COLO668 (cell line): Measurements from ENCODE around the gene SCNN1A.
A peak's percentile ranks its signal among the peaks of the same experiment; 100 is the strongest.

ENCODE experiments used
- DNase-seq: peaks from one replicate; lab custom pipeline; 2025; ENCODE audit not compliant: unreplicated experiment; lab: John Stamatoyannopoulos, UW

SCNN1A gene

DNA sequence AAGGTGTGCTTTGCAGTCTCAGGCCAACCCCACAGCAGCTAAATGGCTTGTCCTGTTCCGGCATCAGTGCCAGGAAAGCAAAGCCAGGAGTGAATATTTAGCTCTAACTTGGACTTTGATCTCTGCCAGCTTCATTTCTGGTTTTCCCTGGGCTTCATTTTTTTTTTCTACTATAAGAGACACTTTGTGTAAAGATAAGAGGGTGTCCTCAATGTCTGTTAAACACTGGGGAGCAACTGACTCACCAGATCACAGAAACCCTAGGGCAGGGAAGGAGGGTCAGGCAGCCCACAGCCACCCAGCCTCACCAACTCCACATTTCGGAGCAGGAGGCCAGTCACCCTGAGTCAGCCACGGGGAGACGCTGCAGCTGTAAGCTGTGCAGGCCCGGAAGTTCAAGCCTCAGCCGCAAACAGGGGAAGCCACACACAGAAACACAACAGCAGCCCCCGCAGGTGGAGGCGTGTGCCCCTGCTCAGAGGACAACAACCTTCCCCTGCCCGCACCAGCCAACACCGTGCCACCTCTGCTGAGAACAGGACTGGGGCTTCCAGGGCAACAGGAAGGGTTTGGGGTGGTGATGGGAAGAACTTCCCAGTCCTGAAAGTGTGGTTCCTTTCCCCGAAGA, 39.8 kb downstream of the SCNN1A start:
- DNase-seq: peak; percentile 62

- no peak for DNase-seq
Observed at GRCh38 chr12:6334940-6335450, 40.4 kb downstream of the SCNN1A start.

GRCh38 chr12:6334359-6334758, 41.0 kb downstream of the SCNN1A start:
- no peak for DNase-seq

DNA sequence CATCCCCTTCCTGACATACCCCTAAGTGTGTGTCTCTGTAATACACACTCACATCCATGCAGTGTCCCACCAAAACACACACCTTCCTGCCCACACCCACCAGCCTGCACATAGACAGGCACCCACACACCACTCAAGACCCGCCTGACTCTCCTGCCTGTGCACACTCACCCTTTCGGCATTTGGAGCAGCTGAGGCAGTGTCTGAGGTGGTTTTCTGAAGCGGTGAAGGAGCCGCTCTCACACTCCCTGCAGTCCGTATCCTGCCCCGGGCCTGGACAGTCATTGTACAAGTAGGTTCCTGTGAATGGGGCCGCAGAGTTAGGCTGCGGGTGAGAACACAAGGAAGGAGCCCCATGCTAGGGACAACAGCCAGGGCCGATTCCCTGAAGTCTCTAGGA, 41.8 kb downstream of the SCNN1A start:
- DNase-seq: no peak

DNA sequence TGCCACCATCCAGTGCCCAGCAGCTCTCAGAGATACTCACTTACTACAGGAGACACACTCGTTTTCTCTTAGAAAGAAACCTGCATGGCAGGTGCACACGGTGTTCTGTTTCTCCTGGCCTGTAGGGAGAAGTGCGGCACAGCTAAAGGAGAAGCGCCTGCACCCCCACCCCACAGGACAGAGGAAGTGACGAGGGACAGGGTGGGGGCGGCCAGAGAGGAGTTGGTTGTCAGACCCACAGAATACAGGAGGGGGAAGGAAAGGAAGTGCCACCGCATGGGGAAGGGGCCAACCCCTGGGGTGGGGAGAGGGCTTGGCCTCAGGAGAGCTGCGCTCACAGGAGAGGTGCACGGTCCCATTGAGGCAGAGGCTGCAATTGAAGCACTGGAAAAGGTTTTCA, 42.3 kb downstream of the SCNN1A start:
- no peak for DNase-seq

- no peak for DNase-seq
Observed at GRCh38 chr12:6332459-6332858, 42.9 kb downstream of the SCNN1A start.

GRCh38 chr12:6330999-6331714, 44.2 kb downstream of the SCNN1A start:
- DNase-seq: no peak

DNA sequence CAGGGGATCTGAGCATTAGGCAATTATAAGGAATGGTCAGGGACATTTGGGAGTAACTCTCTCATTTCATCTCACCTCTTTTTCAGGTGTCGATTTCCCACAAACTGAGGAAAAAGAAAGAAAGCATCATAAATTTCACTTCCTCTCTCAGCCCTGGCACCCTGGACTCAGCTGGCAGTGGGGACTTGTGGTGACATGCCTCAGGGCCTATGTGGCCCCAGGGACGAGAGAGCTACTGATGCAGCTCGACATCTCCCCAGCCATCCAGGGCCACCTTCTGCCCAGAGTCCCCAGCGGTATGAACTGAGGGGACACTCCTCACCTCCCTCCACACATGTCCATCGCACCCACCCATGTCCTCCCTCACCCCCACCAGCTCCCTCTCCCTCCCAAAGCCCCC, 45.2 kb downstream of the SCNN1A start:
- DNase-seq: no peak

DNA sequence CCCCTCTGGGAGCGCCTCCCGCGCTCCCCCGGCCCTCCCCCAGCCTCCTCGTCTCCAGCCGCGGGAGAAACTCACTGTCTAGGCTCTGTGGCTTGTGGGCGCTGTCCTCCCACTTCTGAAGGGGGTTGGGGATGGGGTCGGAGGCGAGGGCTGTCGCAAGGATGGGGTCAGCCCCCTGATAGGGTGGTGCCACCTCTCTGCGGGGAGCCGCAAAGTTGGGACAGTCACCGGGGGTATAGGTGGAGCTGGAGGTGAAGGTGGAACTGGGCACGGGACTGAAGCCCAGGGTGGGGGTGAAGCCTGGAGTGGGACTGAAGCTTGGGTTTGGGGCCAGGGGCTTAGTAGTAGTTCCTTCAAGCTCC, 45.7 kb downstream of the SCNN1A start:
- no peak for DNase-seq

DNA sequence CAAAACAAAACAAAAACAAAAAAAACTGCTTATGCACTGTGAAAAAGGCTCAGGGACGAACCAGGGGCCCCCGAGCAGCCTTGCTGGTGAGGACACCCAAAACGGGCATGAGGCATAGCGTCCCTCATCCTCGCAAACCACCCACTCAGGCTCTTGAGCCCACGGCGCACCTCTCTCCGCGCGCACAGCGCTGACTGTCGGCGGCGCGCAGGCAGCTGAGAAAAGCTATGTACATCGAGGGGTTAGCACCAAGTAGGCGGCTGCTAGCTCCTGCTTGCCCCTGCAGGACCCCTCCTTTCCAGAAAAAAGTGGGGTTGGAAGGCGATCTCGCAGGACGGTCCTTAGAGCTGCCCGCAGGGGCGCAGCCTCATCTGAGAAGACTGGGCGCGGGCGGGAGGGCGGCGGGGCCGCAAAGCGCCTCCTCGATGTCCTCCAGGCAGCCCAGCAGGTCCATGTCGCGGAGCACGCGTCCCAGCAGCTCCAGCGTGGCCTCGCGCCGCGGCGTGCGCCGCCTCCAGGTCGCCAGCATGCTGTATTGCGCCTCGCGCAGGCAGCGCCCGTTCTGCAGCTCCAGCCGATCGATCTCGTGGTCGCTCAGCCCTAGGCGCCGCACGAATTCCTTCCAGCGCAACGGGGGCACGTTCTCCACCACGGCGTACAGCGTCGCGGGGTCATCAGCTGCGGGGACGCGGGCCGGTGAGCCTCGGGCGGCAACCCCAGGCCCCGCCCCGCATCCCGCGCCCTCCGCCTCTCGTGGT, 46.2 kb downstream of the SCNN1A start:
- no peak for DNase-seq

GRCh38 chr12:6328045-6328779, 47.2 kb downstream of the SCNN1A start:
- no peak for DNase-seq

DNA sequence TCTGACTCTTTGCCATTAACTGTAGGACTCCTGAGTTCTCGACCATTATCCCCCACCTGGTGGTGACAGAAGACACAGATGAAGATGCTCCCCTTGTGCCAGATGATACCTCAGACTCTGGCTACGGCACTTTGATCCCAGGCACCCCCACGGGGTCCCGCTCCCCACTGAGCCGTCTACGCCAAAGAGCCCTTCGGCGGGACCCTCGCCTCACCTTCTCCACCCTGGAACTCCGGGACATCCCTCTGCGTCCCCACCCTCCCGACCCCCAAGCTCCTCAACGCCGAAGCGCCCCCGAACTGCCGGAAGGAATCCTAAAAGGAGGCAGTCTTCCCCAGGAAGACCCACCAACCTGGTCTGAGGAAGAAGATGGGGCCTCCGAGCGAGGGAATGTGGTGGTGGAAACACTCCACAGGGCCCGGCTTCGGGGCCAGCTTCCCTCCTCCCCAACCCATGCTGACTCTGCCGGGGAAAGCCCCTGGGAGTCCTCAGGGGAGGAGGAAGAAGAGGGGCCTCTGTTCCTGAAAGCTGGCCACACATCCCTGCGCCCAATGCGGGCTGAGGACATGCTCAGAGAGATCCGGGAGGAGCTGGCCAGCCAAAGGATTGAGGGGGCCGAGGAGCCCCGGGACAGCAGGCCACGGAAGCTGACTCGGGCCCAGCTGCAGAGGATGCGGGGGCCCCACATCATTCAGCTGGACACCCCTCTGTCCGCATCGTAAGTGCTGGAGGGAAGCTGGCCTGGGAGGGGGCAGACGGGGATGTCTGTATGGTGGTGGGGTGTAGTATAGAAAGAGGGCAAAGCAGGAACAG, 47.9 kb downstream of the SCNN1A start:
- DNase-seq: no peak

DNA sequence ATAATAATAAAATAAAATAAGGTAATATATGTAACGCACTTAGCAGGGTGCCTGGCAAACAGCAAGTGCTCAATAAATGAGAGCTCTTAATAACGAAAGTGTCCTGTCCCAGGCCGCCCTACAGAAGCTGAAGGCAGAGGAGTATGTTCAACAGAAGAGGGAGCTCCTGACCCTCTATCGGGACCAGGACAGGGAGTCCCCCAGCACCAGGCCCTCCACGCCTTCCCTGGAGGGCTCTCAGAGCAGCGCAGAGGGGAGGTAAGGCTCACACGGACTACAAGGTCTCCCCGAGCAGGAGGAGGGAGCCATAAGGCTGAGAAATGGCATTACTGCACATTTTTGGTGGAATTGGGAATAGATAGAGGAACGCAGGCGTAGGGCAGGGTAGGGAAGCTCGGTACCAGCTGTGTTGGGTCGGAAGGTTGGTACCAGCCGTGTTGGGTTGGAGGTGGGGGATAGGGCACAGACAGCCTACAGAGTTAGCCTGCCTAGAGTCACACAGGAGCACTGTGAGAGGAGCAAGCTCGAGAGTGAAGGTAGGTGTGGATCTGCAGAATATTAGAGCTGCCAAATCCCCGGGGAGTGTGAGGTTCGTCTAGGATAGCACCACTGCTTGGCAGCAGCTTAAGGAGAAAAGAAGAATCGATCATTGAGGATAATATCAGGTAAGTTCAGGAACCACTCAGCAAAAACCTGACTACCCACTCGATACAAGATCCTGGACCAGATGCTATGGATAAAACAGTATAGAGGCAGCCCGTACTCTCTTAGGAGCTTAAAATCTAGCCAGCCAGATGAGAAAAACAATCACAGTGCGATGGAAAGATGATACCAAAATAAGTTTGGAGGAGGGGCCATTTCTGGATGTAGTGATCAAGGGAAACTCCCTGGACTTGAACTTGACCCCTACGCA, 48.8 kb downstream of the SCNN1A start:
- DNase-seq: peak; percentile 1

- DNase-seq: no peak
Observed at GRCh38 chr12:6324936-6325750, 50.2 kb downstream of the SCNN1A start.

- DNase-seq: no peak
Observed at GRCh38 chr12:6323995-6324711, 51.2 kb downstream of the SCNN1A start.

- DNase-seq: peak; percentile 1
Observed at GRCh38 chr12:6323340-6323994, 51.9 kb downstream of the SCNN1A start.

DNA sequence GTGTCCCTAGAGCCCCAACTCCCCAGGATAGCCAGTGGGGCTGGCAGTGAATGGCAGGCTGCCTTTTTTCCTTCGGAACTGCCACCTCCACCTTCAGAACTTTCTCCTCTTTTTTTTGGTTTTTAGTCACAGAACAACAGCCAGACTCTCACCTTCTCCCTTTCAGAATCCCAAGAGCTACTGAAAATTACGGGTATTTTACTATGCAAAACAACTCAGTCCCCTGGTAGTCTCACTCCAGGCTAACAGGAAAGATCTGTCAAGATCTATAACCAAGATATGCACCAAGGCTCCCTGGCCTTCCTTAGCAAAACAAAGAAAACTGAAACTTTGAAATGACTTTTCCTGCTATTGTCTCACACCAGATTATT, 52.4 kb downstream of the SCNN1A start:
- DNase-seq: no peak

DNA sequence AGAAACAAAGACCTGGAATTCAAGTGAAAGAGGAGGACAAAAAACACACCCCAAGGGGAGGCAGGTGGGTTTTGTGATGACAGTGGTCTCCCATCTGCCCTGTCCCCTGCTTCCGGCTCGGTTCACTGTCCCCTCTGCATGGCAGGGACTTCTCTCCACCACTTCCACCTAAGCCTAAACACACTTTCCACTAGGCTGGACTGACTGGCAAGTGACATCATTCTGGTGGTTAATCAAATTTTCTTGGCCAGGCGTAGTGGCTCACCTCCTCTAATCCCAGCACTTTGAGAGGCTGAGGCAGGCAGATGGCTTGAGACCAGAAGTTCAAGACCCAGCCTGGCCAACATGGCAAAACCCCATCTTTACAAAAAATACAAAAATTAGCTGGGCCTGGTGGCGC, 53.0 kb downstream of the SCNN1A start:
- DNase-seq: no peak
